ENCODE results near the gene KCNMB2. TPM values are rescaled to one million over a fixed set of nuclear protein-coding genes. Genes with fewer than 3 reads are reported as not detected.

The KCNMB2 gene
- total and polyA plus RNA-seq, 9 donors = 11.7 to 25.3 (median 17.2) TPM

DNA sequence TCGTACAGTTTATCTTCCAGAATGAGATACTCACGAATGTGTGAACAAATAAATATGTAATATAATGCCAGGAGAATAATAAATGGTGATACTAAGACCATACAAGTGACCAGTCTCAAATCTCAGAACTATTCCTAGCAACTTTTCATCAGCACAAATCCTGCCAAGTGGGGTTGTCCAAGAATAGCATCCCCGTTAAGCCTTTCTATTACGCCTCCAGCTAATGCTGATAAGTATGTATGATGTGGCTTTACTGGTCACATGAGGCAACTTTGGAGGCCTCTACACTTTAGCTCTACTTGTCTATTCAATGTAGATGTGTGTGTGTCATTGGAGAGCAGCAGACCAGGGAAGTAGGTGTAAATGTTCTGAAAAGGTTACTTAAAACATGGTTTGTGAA lies 129.5 kb downstream of the KCNMB2 start:
- Histone ChIP-seq H3K27me3 (ENCODE audit: control insufficient read depth, insufficient read depth, low read length) (no peaks in the 10 kb centered on the region), H3K9me3 (replicated peaks; ENCODE audit: control insufficient read depth, low read depth, low read length) (no peaks in the 10 kb centered on the region), H3K4me3 (ENCODE audit: low read length) (no peak overlapping the region), H3K4me1 (ENCODE audit: control insufficient read depth, insufficient read depth, low read length) (peaks cover 2% of the 10 kb centered on the region), H3K36me3 (ENCODE audit: control insufficient read depth, insufficient read depth, low read length) (no peaks in the 10 kb centered on the region), H3K27ac (ENCODE audit: low read length) (no peak overlapping the region)
- WGBS (ENCODE audit: insufficient coverage) = no CpG with 5 or more reads among the region's 4 CpGs
- DNase-seq = peak; percentile 35

DNA sequence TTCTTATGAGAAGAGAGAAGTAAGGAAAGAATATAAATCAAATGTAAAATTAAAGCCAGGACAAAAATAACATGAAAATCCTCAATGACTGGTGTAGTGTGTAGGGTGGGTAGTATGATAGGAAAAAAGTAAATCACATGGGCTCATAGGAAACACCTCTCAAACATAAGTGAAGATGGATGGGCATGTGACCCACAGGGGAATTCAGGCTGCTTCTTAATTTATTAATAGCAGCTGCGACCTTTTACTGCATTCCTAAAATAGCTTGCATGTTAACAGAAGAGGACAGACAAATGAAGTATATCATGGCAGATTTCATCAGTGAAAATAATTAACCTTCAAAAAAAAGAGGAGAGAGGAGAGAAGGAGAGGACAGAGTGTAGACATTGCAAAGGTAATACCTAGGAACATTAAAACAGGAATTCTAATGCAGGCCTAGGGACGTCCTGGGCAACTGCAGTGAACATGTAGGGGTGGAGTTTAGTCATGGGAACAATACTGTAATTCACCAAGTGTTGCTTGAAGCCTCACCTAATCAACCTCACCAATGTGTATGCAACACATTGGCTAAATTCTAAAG lies 132.9 kb downstream of the KCNMB2 start:
- Histone ChIP-seq H3K27me3 (ENCODE audit: control insufficient read depth, insufficient read depth, low read length) (no peaks in the 10 kb centered on the region), H3K4me3 (ENCODE audit: low read length) (no peak overlapping the region), H3K9me3 (replicated peaks; ENCODE audit: control insufficient read depth, low read depth, low read length) (no peaks in the 10 kb centered on the region), H3K27ac (ENCODE audit: low read length) (no peak overlapping the region), H3K4me1 (ENCODE audit: control insufficient read depth, insufficient read depth, low read length) (peaks cover 6% of the 10 kb centered on the region), H3K36me3 (ENCODE audit: control insufficient read depth, insufficient read depth, low read length) (no peaks in the 10 kb centered on the region)
- WGBS (ENCODE audit: insufficient coverage) = no CpG with 5 or more reads among the region's 2 CpGs
- no peak for DNase-seq

DNA sequence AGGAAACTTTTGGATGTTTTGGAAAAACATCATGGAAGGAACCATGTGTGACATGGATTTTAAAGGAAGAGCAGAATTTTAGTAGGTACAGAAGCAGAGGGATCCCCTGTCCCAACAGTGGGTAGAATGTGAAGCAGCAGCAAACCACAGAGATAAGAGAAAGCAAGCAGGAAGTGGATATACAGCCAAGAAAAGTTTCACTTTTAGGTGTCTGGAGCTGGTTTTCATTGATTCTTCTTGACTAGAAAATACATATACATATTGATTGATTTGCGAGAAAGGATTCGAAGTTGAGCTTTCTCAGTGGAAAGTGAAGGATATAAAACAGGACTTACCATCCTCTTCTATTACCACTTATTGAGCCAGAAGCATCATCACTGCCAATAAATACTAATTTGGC lies 133.5 kb downstream of the KCNMB2 start:
- H3K27ac ChIP-seq (ENCODE audit: low read length) = no peak overlapping the region
- no CpG with 5 or more reads among the region's 2 CpGs for WGBS (ENCODE audit: insufficient coverage)

DNA sequence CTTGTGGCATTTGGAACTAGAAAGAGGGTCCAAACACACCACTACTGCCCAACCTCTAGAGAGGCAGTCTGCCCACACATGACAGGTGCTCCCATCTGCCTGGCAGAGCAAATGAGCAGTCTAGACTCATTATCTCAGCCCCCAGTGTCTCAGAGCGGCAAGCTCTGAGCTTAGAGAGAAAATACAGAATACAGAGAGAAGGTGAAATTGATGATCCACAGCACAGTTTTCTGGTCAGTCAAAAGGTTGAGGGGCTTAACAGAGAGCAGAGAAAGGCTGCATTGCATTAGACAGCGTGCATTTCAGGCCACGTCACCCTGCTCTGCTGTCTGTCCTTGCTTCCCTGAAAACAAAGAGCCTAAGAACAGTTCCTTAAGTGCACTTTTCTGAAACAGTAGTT lies 135.1 kb downstream of the KCNMB2 start:
- no peak overlapping the region for H3K4me3 ChIP-seq (ENCODE audit: low read length)
- no peaks in the 10 kb centered on the region for H3K27me3 ChIP-seq (ENCODE audit: control insufficient read depth, insufficient read depth, low read length)
- no peak overlapping the region for H3K27ac ChIP-seq (ENCODE audit: low read length)
- no peaks in the 10 kb centered on the region for H3K36me3 ChIP-seq (ENCODE audit: control insufficient read depth, insufficient read depth, low read length)
- no CpG with 5 or more reads among the region's 3 CpGs for WGBS (ENCODE audit: insufficient coverage)
- no peaks in the 10 kb centered on the region for H3K9me3 ChIP-seq (replicated peaks; ENCODE audit: control insufficient read depth, low read depth, low read length)
- DNase-seq = peak; percentile 38
- H3K4me1 ChIP-seq (ENCODE audit: control insufficient read depth, insufficient read depth, low read length) = peaks cover 6% of the 10 kb centered on the region

More for the DNA sequence above, 133.5 kb downstream of the KCNMB2 start:
- no peaks in the 10 kb centered on the region for H3K27me3 ChIP-seq (ENCODE audit: control insufficient read depth, insufficient read depth, low read length)
- no peaks in the 10 kb centered on the region for H3K9me3 ChIP-seq (replicated peaks; ENCODE audit: control insufficient read depth, low read depth, low read length)
- no peak for DNase-seq
- no peaks in the 10 kb centered on the region for H3K36me3 ChIP-seq (ENCODE audit: control insufficient read depth, insufficient read depth, low read length)
- H3K4me1 ChIP-seq (ENCODE audit: control insufficient read depth, insufficient read depth, low read length) = peaks cover 6% of the 10 kb centered on the region
- H3K4me3 ChIP-seq (ENCODE audit: low read length) = no peak overlapping the region

DNA sequence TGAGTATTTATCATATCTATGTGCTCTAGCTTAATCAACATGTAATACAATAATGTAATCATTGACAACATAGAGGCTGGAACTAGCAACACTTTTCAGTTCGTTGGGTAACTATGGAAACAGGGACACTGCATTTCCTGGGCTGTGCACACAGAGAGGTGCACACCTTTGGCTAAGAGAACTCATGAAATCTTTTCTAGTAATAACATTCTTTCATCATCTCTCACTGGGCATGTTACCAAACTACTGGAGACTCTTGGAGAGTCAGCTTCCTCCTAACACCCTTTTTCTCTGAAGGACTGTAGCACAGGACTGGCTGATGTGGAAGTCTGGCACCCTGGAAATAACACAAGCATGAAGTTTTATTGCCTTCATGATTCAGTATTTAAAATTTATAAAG lies 135.6 kb downstream of the KCNMB2 start:
- DNase-seq = peak; percentile 49
- H3K4me1 ChIP-seq (ENCODE audit: control insufficient read depth, insufficient read depth, low read length) = peaks cover 6% of the 10 kb centered on the region
- H3K27ac ChIP-seq (ENCODE audit: low read length) = no peak overlapping the region
- H3K27me3 ChIP-seq (ENCODE audit: control insufficient read depth, insufficient read depth, low read length) = no peaks in the 10 kb centered on the region
- H3K4me3 ChIP-seq (ENCODE audit: low read length) = no peak overlapping the region
- H3K36me3 ChIP-seq (ENCODE audit: control insufficient read depth, insufficient read depth, low read length) = no peaks in the 10 kb centered on the region
- WGBS (ENCODE audit: insufficient coverage) = 40% methylated on average over 1 of the region's 1 CpG
- no peaks in the 10 kb centered on the region for H3K9me3 ChIP-seq (replicated peaks; ENCODE audit: control insufficient read depth, low read depth, low read length)

DNA sequence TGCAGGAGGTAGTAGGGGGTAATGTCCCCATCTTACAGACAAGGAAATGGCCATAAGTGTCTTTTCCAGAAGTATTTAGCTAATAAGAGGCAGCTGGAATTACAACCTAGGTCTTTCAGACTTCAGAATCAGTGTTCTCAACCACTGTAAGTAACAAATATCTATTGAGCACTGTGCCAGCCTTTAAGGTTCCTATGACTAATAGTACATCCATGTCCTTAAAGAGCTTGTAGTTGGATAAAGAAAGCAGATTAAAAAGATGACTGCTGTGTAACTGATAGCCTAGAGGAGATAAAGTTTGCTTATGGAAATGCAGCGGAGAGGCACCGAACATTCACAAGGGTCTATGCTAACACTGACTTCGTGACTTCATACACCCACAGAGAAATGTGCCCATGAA lies 136.0 kb downstream of the KCNMB2 start:
- no peaks in the 10 kb centered on the region for H3K9me3 ChIP-seq (replicated peaks; ENCODE audit: control insufficient read depth, low read depth, low read length)
- WGBS (ENCODE audit: insufficient coverage) = no CpG with 5 or more reads among the region's 3 CpGs
- no peak overlapping the region for H3K27ac ChIP-seq (ENCODE audit: low read length)

DNA sequence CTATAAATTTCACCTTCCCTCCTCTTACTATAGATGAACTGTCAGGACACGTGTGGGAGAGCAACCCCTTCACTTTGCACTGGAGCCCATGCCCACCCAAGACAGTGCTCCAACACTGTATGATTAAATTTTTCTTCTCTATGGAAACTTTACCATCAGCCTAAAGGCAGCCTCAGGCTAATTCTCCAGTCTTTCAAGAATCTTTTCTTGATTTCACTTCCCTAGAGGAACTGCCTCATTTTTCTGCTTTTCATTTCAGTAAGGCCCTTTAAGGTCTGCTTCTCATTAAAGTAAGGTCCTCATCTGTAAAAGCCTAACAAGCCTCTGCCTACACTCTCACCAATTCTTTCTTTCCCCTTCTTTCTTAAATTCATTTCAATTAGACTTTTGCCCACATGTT lies 137.3 kb downstream of the KCNMB2 start:
- H3K9me3 ChIP-seq (replicated peaks; ENCODE audit: control insufficient read depth, low read depth, low read length) = no peaks in the 10 kb centered on the region
- 57% methylated on average over 1 of the region's 1 CpG for WGBS (ENCODE audit: insufficient coverage)
- H3K27ac ChIP-seq (ENCODE audit: low read length) = no peak overlapping the region
- DNase-seq = no peak
- peaks cover 6% of the 10 kb centered on the region for H3K4me1 ChIP-seq (ENCODE audit: control insufficient read depth, insufficient read depth, low read length)
- H3K27me3 ChIP-seq (ENCODE audit: control insufficient read depth, insufficient read depth, low read length) = no peaks in the 10 kb centered on the region
- H3K36me3 ChIP-seq (ENCODE audit: control insufficient read depth, insufficient read depth, low read length) = no peaks in the 10 kb centered on the region
- no peak overlapping the region for H3K4me3 ChIP-seq (ENCODE audit: low read length)

More for the DNA sequence above, 136.0 kb downstream of the KCNMB2 start:
- H3K36me3 ChIP-seq (ENCODE audit: control insufficient read depth, insufficient read depth, low read length) = no peaks in the 10 kb centered on the region
- no peaks in the 10 kb centered on the region for H3K27me3 ChIP-seq (ENCODE audit: control insufficient read depth, insufficient read depth, low read length)
- DNase-seq = no peak
- no peak overlapping the region for H3K4me3 ChIP-seq (ENCODE audit: low read length)
- H3K4me1 ChIP-seq (ENCODE audit: control insufficient read depth, insufficient read depth, low read length) = peaks cover 6% of the 10 kb centered on the region

DNA sequence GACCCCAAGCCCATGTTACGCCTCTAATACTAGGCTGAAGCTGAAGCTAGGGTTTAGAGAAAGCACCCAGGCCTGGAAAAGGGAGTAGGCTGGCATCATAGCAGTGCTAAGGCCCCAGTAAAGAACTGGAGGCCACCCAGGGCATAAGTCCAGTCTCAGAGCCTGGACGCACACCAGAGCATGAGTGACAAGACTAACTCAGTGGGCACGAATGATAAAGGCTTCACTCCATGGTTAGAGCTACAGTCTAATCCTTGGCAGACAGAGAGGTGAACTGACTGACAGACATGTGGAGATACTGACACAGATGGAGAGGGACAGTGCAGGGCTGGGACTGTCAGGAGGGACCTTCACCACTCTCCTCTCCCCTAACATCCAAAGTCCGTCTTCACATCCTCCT lies 139.8 kb downstream of the KCNMB2 start:
- Histone ChIP-seq H3K27me3 (ENCODE audit: control insufficient read depth, insufficient read depth, low read length) (no peaks in the 10 kb centered on the region), H3K4me1 (ENCODE audit: control insufficient read depth, insufficient read depth, low read length) (peaks cover 4% of the 10 kb centered on the region), H3K36me3 (ENCODE audit: control insufficient read depth, insufficient read depth, low read length) (no peaks in the 10 kb centered on the region), H3K9me3 (replicated peaks; ENCODE audit: control insufficient read depth, low read depth, low read length) (no peaks in the 10 kb centered on the region), H3K27ac (ENCODE audit: low read length) (no peak overlapping the region), H3K4me3 (ENCODE audit: low read length) (no peak overlapping the region)
- WGBS (ENCODE audit: insufficient coverage) = 86% methylated on average over 4 of the region's 4 CpGs
- DNase-seq = no peak

DNA sequence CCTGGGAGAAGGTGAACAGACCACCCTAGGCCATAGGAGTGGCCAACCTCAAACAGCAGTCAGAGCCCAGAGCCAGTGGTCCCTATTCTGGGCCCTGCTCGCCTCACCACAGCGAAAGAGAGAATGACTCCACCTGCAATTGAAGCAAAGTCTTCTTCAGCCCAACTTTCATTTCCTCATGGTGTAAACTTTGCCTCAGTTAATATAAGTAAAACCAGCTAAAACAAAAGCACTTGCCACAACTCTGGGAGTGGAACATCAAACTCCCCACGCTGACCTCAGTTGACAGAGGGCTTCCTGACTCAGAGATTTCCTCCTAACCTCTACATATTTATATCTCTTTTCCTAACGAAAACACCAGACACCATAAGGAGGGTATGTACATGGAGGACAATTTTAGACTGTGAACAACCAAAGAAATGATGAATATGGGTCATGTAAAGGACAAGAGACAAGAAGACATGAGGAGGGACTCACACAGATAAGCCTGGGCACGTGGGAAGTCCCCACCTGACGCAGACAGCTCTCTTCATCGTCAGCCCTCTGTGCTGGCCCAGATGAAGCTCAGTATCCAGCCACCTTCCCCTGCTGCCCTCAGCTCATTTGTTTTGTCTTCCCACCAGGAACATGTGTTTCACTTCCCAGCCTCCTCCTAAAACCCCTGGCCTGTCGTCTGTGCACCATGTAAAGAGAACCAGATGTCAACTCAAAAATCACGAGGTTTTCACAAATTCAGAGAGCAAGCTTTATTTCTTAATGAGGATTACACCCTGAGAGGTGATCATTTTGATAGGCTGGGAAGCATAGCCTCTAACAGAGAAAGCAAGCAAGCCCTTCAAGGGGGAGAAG lies 140.9 kb downstream of the KCNMB2 start:
- no peak overlapping the region for H3K27ac ChIP-seq (ENCODE audit: low read length)

DNA sequence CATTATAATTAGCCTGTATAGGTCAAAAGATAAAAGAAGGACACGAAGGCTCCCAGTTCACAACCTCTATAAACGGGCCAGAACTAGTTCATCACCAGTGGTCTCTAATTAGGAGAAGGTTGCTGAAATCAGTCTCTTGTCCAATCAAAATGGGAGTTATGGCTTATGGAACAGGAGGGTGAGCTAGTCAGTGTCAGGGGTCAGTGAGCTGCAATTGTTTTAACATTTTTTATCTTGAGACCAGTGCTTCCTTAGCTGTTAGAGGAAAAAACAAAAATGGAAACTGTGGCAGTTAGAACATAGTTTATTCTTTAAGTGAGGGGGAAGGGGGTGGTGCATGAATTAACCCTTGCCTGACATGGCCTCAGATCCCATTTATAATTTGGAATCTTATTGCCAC lies 141.7 kb downstream of the KCNMB2 start:
- no peaks in the 10 kb centered on the region for H3K36me3 ChIP-seq (ENCODE audit: control insufficient read depth, insufficient read depth, low read length)
- no peaks in the 10 kb centered on the region for H3K4me1 ChIP-seq (ENCODE audit: control insufficient read depth, insufficient read depth, low read length)
- DNase-seq = no peak
- H3K9me3 ChIP-seq (replicated peaks; ENCODE audit: control insufficient read depth, low read depth, low read length) = peaks cover 2% of the 10 kb centered on the region
- H3K4me3 ChIP-seq (ENCODE audit: low read length) = no peak overlapping the region
- no CpG with 5 or more reads among the region's 2 CpGs for WGBS (ENCODE audit: insufficient coverage)
- H3K27me3 ChIP-seq (ENCODE audit: control insufficient read depth, insufficient read depth, low read length) = no peaks in the 10 kb centered on the region
- no peak overlapping the region for H3K27ac ChIP-seq (ENCODE audit: low read length)

More for the DNA sequence above, 140.9 kb downstream of the KCNMB2 start:
- no peak for DNase-seq
- Histone ChIP-seq H3K4me1 (ENCODE audit: control insufficient read depth, insufficient read depth, low read length) (no peaks in the 10 kb centered on the region), H3K27me3 (ENCODE audit: control insufficient read depth, insufficient read depth, low read length) (no peaks in the 10 kb centered on the region), H3K9me3 (replicated peaks; ENCODE audit: control insufficient read depth, low read depth, low read length) (no peaks in the 10 kb centered on the region), H3K36me3 (ENCODE audit: control insufficient read depth, insufficient read depth, low read length) (no peaks in the 10 kb centered on the region), H3K4me3 (ENCODE audit: low read length) (no peak overlapping the region)
- WGBS (ENCODE audit: insufficient coverage) = 37% methylated on average over 4 of the region's 9 CpGs

Measured in muscle of leg (tissue), 11 donors.